HEK293 (cell line): Measurements from ENCODE around the gene CCL8.

Experiments used
- CTCF ChIP-seq: fragments of 450-650 bp; formaldehyde crosslinking; IDR thresholded peaks from 2 replicates; pipeline ENCODE4 v1.5.1; 2016; ENCODE audit warnings: missing biosample characterization, missing genetic modification characterization
- KLF1 ChIP-seq: fragments of 450-650 bp; formaldehyde crosslinking; IDR thresholded peaks from 2 replicates; pipeline ENCODE4 v1.5.1; 2016; ENCODE audit warnings: missing biosample characterization, missing genetic modification characterization
- PBX3 ChIP-seq: sonication (generic); formaldehyde crosslinking; IDR thresholded peaks from 2 replicates; pipeline ENCODE4 v1.8.1; 2022; ENCODE audit warnings: mild to moderate bottlenecking, moderate library complexity, missing genetic modification reagents
- ZNF398 ChIP-seq: fragments of 450-650 bp; formaldehyde crosslinking; IDR thresholded peaks from 2 replicates; pipeline ENCODE4 v1.5.1; 2017; ENCODE audit warnings: missing biosample characterization, missing genetic modification characterization
- ZNF426 ChIP-seq: fragments of 450-650 bp; formaldehyde crosslinking; IDR thresholded peaks from 2 replicates; pipeline ENCODE4 v1.5.1; 2017; ENCODE audit warnings: missing biosample characterization, missing genetic modification characterization, mild to moderate bottlenecking, inconsistent platforms, moderate library complexity
- ZNF558 ChIP-seq: fragments of 450-650 bp; formaldehyde crosslinking; IDR thresholded peaks from 2 replicates; pipeline ENCODE4 v1.5.1; 2016; ENCODE audit warnings: missing biosample characterization, missing genetic modification characterization
- ZNF704 ChIP-seq: fragments of 450-650 bp; formaldehyde crosslinking; IDR thresholded peaks from 2 replicates; pipeline ENCODE4 v1.5.1; 2016; ENCODE audit warnings: missing biosample characterization, missing genetic modification characterization
- ZNF747 ChIP-seq: fragments of 450-650 bp; formaldehyde crosslinking; IDR thresholded peaks from 2 replicates; pipeline ENCODE4 v1.5.1; 2016; ENCODE audit warnings: missing biosample characterization, missing genetic modification characterization
- ZSCAN18 ChIP-seq: fragments of 450-650 bp; formaldehyde crosslinking; IDR thresholded peaks from 2 replicates; pipeline ENCODE4 v1.5.1; 2016; ENCODE audit warnings: missing biosample characterization, missing genetic modification characterization

- TF ChIP-seq ZSCAN18 (no peak), PBX3 (CRISPR knock-in tag) (no peak), ZNF426 (tag by site-specific recombination) (no peak), ZNF398 (tag by site-specific recombination) (no peak), ZNF558 (no peak), CTCF (tag by site-specific recombination) (no peak), ZNF704 (tag by site-specific recombination) (no peak), KLF1 (tag by site-specific recombination) (no peak), ZNF747 (tag by site-specific recombination) (no peak)
These were observed 13.6 kb upstream of the CCL8 start for GRCh38 chr17:34305606-34306005.
